HEK293T (cell line): Measurements from ENCODE around the gene GTF3A.
"Not testable (repeated sequence)": the region's sequence is repeated elsewhere in the genome, so short reads cannot be mapped to it uniquely, and the experiment has no call there.

ENCODE experiments used
- CTCF ChIA-PET: fragments of 350-600 bp; formaldehyde crosslinking; extraction: SDS; loops from one replicate; lab custom pipeline; 2021; ENCODE audit warnings: antibody characterized with exemption, inconsistent platforms; lab: Yijun Ruan, JAX
- POLR2A ChIA-PET: fragments of 350-600 bp; formaldehyde crosslinking; extraction: SDS; loops from one replicate; lab custom pipeline; 2020; ENCODE audit warnings: antibody characterized with exemption, inconsistent platforms; lab: Yijun Ruan, JAX
- DNase-seq: peaks from one replicate; pipeline ENCODE4 v3.0.0; 2012; ENCODE audit warnings: mixed read lengths; ENCODE audit errors: extremely low spot score
- ARNT ChIP-seq: fragments of 450-650 bp; IDR thresholded peaks from 2 replicates; pipeline ENCODE4 v1.6.1; 2017; ENCODE audit warnings: mild to moderate bottlenecking
- BHLHE40 ChIP-seq: fragments of 450-650 bp; IDR thresholded peaks from 2 replicates; pipeline ENCODE4 v1.6.1; 2016; ENCODE audit warnings: mild to moderate bottlenecking, moderate library complexity, borderline replicate concordance
- CTBP1 ChIP-seq: fragments of 450-650 bp; IDR thresholded peaks from 2 replicates; pipeline ENCODE4 v1.6.1; 2016; ENCODE audit warnings: borderline replicate concordance
- ELF4 ChIP-seq: fragments of 450-650 bp; IDR thresholded peaks from 2 replicates; pipeline ENCODE4 v1.6.1; 2017; ENCODE audit warnings: antibody characterized with exemption
- FOXA1 ChIP-seq: fragments of 450-650 bp; IDR thresholded peaks from 2 replicates; pipeline ENCODE4 v1.6.1; 2016; ENCODE audit warnings: mild to moderate bottlenecking
- FOXK2 ChIP-seq: fragments of 450-650 bp; IDR thresholded peaks from 2 replicates; pipeline ENCODE4 v1.6.1; 2016; ENCODE audit warnings: mild to moderate bottlenecking
- FOXM1 ChIP-seq: fragments of 450-650 bp; IDR thresholded peaks from 2 replicates; pipeline ENCODE4 v1.6.1; 2017; ENCODE audit warnings: mild to moderate bottlenecking, borderline replicate concordance
- HDGF ChIP-seq: fragments of 450-650 bp; IDR thresholded peaks from 2 replicates; pipeline ENCODE4 v1.6.1; 2017; ENCODE audit warnings: antibody characterized with exemption, borderline replicate concordance
- L3MBTL2 ChIP-seq: fragments of 450-650 bp; conservative IDR thresholded peaks from 2 replicates; pipeline ENCODE4 v1.6.1; 2016; ENCODE audit warnings: mild to moderate bottlenecking
- LEF1 ChIP-seq: fragments of 450-650 bp; IDR thresholded peaks from 2 replicates; pipeline ENCODE4 v1.6.1; 2017; ENCODE audit warnings: mild to moderate bottlenecking, borderline replicate concordance
- NFRKB ChIP-seq: fragments of 450-650 bp; IDR thresholded peaks from 2 replicates; pipeline ENCODE4 v1.6.1; 2016; ENCODE audit warnings: mild to moderate bottlenecking, moderate library complexity
- PKNOX1 ChIP-seq: fragments of 450-650 bp; IDR thresholded peaks from 2 replicates; pipeline ENCODE4 v1.6.1; 2016
- SP1 ChIP-seq: fragments of 450-650 bp; IDR thresholded peaks from 2 replicates; pipeline ENCODE4 v1.6.1; 2017
- SUZ12 ChIP-seq: fragments of 450-650 bp; IDR thresholded peaks from 2 replicates; pipeline ENCODE4 v1.6.1; 2016; ENCODE audit warnings: mild to moderate bottlenecking
- TARDBP ChIP-seq: fragments of 450-650 bp; IDR thresholded peaks from 2 replicates; pipeline ENCODE4 v1.6.1; 2016
- ZNF384 ChIP-seq: fragments of 450-650 bp; IDR thresholded peaks from 2 replicates; pipeline ENCODE4 v1.6.1; 2016

Gene GTF3A

GRCh38 chr13:27391471-27391870, 32.9 kb upstream of the GTF3A start:
- ChIA-PET POLR2A (no interaction called here), CTCF (interaction anchor here (0.7 kb wide), 1 partner anchor 1328 kb away, joined by 3 read pairs; no protein-coding TSS in a partner anchor)
- TF ChIP-seq LEF1 (no peak), BHLHE40 (no peak), SP1 (no peak), SUZ12 (no peak), FOXK2 (no peak), CTBP1 (no peak), HDGF (no peak), TARDBP (no peak), ARNT (no peak), ELF4 (no peak), ZNF384 (no peak), FOXA1 (no peak), PKNOX1 (no peak)
- no peak for DNase-seq

- TF ChIP-seq SUZ12 (no peak), L3MBTL2 (no peak), LEF1 (no peak), FOXM1 (no peak), CTBP1 (no peak), FOXK2 (no peak), NFRKB (no peak), HDGF (no peak), ARNT (no peak), FOXA1 (no peak), ELF4 (no peak), PKNOX1 (no peak)
- no peak for DNase-seq
- ChIA-PET POLR2A (no interaction called here), CTCF (interaction anchor here (0.7 to 0.9 kb wide), 2 partner anchors 14 to 18 kb away, joined by 3 read pairs; no protein-coding TSS in a partner anchor)
Observed at GRCh38 chr13:27393101-27393500, 31.3 kb upstream of the GTF3A start.

- DNase-seq = no peak
- POLR2A ChIA-PET = no interaction called here
- TF ChIP-seq HDGF (no peak), ELF4 (no peak), CTBP1 (no peak), PKNOX1 (no peak), FOXA1 (no peak), NFRKB (no peak), LEF1 (no peak), FOXK2 (no peak)
- CTCF ChIA-PET = interaction anchor here (1.0 kb wide), 1 partner anchor 423 kb away, joined by 5 read pairs; no protein-coding TSS in a partner anchor
Observed at GRCh38 chr13:27395007-27395510, 29.4 kb upstream of the GTF3A start.

- CTCF ChIA-PET = no interaction called here
- TF ChIP-seq CTBP1 (no peak), SP1 (no peak), ZNF384 (no peak), FOXA1 (no peak), FOXK2 (no peak), HDGF (no peak), SUZ12 (no peak), ELF4 (no peak), BHLHE40 (no peak), ARNT (no peak), FOXM1 (no peak), L3MBTL2 (no peak), NFRKB (no peak)
Observed at GRCh38 chr13:27396252-27396846, 28.1 kb upstream of the GTF3A start.

GRCh38 chr13:27398360-27398759, 26.1 kb upstream of the GTF3A start:
- no peak for DNase-seq
- no peak for TF ChIP-seq FOXA1
- POLR2A ChIA-PET = no interaction called here
- CTCF ChIA-PET = no interaction called here

More at GRCh38 chr13:27396252-27396846, 28.1 kb upstream of the GTF3A start:
- no peak for DNase-seq
- POLR2A ChIA-PET = no interaction called here

- CTCF ChIA-PET, POLR2A ChIA-PET, DNase-seq: not testable (repeated sequence)
Observed at GRCh38 chr13:27400405-27400804, 24.0 kb upstream of the GTF3A start.

- no peak for TF ChIP-seq FOXA1
- TF ChIP-seq FOXM1 = no peak
- TF ChIP-seq NFRKB = no peak
- no peak for TF ChIP-seq BHLHE40
- no peak for TF ChIP-seq PKNOX1
- no peak for TF ChIP-seq ARNT
- TF ChIP-seq FOXK2 = no peak
- no peak for TF ChIP-seq SUZ12
- TF ChIP-seq TARDBP = no peak
- TF ChIP-seq HDGF = no peak
- no peak for TF ChIP-seq SP1
- DNase-seq = no peak
- ChIA-PET POLR2A (no interaction called here), CTCF (no interaction called here)
Observed at GRCh38 chr13:27401210-27401609, 23.2 kb upstream of the GTF3A start.
